Activated T-helper 2 cell treated with anti-CD3 and anti-CD28 coated beads, Interferon-gamma antibody, Interleukin-2, Interleukin-4, amounts not matched to agents 10 μg/mL and 5 μg/mL and 100 μg/mL, durations not matched to agents 14 hours and 24 hours and 36 hours (primary cell): ENCODE results near the gene USP49. TPM values are rescaled to one million over a fixed set of nuclear protein-coding genes. Genes with fewer than 3 reads are reported as not detected.

Experiments used
- DNase-seq: peaks from one replicate; pipeline ENCODE4 v3.0.0; 2021; ENCODE audit warnings: low spot score
- H3K27ac Mint-ChIP-seq: one replicate; pipeline ENCODE4 v1.8.0; 2021; ENCODE audit warnings: mixed read lengths
- H3K27me3 Mint-ChIP-seq: one replicate; pipeline ENCODE4 v1.8.0; 2021; ENCODE audit warnings: low read depth, mixed read lengths
- H3K36me3 Mint-ChIP-seq: one replicate; pipeline ENCODE4 v1.8.0; 2021; ENCODE audit warnings: low read depth, mixed read lengths
- H3K4me1 Mint-ChIP-seq: one replicate; pipeline ENCODE4 v1.8.0; 2021; ENCODE audit warnings: low read depth, mixed read lengths
- H3K4me3 Mint-ChIP-seq: one replicate; pipeline ENCODE4 v1.8.0; 2021; ENCODE audit warnings: low read depth, mild to moderate bottlenecking, moderate library complexity, mixed read lengths
- H3K9me3 Mint-ChIP-seq: one replicate; pipeline ENCODE4 v1.8.0; 2021; ENCODE audit warnings: mixed read lengths
- intact Hi-C: fragments of 100-400 bp; cut with micrococcal nuclease; formaldehyde crosslinking; loops from one replicate; pipeline ENCODE4 v1.15.1; 2023
- total RNA-seq: library from RNA; stranded (reverse); gene quantifications from 2 replicates; pipeline ENCODE4 v1.2.3, GENCODE V29; 2022

USP49 gene
- total RNA-seq, 1 donor from 2014 or later: 6.4 TPM

DNA sequence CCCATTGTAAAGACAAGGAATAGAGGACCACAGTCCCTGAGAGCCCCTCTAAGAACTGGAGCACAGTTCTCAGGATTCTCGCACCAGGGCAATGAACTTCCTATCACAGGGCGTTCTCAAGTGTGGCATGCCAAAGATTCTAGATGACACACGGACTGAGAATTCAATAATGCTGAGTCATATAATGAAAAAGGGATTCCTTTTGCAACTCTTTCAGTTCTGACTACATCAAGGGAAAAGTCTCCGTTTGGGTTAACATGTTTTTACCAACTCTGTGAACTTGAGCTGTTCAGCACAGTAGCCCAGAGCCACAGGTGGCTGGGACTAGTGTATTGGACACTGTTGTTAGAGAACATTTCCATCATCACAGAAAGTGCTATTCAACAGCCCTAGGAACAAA is 22.4 kb upstream of the USP49 start:
- H3K27me3 Mint-ChIP-seq: no peaks in the 10 kb centered on the region
- intact Hi-C loops: no loop called here
- H3K36me3 Mint-ChIP-seq: peaks cover 27% of the 10 kb centered on the region
- DNase-seq: no peak
- H3K9me3 Mint-ChIP-seq: no peaks in the 10 kb centered on the region
- H3K4me3 Mint-ChIP-seq: no peak overlapping the region
- peaks cover 26% of the 10 kb centered on the region for H3K4me1 Mint-ChIP-seq
- H3K27ac Mint-ChIP-seq: peak overlapping the region; percentile 18

DNA sequence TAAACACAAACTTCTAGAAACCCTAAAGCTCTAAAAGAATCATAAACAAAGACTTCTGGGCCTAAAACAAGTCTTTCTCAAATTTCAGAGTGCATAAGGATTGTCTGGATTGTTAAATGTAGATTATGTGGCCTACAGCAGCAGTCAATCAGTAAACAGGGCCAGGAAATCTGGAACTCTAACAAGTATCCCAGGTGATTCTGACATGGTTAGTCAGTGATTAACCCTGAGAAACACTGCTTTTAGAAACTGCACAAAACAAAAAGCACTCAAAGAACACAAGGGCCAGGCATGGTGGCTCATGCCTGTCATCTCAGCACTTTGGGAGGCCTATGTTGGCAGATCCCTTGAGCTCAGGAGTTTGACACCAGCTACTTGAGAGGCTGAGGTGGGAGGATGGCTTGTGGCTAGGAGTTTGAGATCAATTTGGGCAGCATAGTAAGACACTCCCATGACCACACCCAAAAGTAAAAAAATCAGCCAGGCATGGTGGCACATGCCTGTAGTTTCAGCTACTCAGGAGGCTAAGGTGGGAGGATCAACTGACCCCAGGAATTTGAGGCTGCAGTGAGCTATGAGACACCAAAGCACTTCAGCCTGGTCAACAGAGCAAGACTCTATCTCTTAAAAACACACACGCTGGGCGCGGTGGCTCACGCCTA is 19.8 kb upstream of the USP49 start:
- Mint-ChIP-seq H3K27ac (no peak overlapping the region), H3K36me3 (peaks cover 28% of the 10 kb centered on the region), H3K4me3 (no peak overlapping the region), H3K9me3 (no peaks in the 10 kb centered on the region), H3K27me3 (no peaks in the 10 kb centered on the region), H3K4me1 (peaks cover 19% of the 10 kb centered on the region)
- intact Hi-C loops: no loop called here
- DNase-seq: no peak

DNA sequence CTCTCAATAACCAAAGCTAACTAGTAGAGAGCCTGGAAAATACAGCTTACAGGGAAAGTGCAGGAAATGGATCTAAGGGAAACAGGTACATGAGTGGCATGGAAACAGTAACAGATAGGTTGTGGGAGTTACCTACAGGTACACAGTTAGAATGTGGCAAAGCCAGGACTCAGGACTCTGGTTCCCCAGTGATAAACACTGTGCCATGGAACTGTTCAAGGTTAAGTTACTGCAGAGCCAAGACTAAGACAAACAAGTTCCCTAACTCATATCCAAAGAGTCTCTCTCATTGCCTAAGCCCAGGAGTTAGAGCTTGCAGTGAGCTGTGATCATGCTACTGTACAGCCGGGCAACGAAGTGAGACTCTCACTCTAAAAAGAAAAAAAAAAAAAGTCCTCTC is 19.2 kb upstream of the USP49 start:
- H3K27ac Mint-ChIP-seq: no peak overlapping the region
- intact Hi-C loops: no loop called here

DNA sequence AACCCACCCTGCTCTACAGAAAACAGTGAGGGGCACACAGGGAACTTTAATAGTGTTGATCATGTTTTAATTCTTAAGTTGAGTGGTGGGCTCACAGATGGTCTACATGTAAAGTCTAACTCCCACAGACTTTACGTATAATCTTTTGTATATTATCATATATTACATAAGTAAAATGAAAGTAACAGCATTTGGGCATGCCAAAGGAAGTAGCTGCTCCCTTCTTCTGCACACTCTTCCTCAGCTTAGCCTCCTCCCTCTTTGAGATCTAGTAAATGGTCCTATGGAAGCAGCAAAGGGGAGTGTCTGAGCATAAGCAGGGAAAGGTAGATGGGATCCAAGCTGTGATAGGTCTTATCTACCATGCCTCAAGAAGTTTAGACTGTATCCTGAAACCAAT is 14.6 kb upstream of the USP49 start:
- intact Hi-C loops: no loop called here
- Mint-ChIP-seq H3K27ac (no peak overlapping the region), H3K4me1 (peaks cover 8% of the 10 kb centered on the region), H3K4me3 (no peak overlapping the region), H3K27me3 (no peaks in the 10 kb centered on the region), H3K9me3 (no peaks in the 10 kb centered on the region), H3K36me3 (peaks cover 53% of the 10 kb centered on the region)
- no peak for DNase-seq

More for the DNA sequence above, 19.2 kb upstream of the USP49 start:
- no peaks in the 10 kb centered on the region for H3K9me3 Mint-ChIP-seq
- H3K4me1 Mint-ChIP-seq: peaks cover 12% of the 10 kb centered on the region
- H3K36me3 Mint-ChIP-seq: peaks cover 30% of the 10 kb centered on the region
- H3K4me3 Mint-ChIP-seq: no peak overlapping the region
- no peak for DNase-seq
- H3K27me3 Mint-ChIP-seq: no peaks in the 10 kb centered on the region

DNA sequence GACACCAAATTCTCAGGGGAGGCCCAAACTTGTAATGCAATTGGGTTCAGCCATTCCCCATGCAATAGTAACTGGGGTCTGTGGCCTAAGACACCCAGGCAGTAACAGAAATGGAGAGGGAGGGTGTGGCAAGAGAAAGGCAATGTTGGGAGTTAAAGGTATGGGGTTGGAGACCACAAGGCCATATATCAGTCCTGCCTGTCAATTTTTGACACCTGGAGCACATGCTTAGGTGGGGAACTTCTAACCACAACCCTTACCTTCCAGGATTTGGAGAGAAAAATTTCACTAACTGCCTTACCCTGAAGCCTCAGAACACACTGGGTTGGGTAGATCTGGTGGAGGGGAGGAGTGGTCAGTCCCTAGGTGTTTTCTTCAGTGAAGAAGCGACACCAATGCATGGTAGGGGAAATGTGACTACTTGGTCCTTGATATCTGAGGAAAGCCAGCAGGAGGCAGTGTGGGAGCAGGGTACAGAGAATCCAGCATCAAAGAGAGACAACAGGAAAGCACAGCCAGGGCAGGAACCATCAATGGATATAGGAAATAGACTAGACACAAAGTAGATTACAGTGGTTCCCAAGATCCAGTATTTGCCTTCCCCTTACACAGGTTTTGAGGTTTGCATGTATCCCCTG is 6.8 kb upstream of the USP49 start:
- no peaks in the 10 kb centered on the region for H3K27me3 Mint-ChIP-seq
- no peak overlapping the region for H3K27ac Mint-ChIP-seq
- no peaks in the 10 kb centered on the region for H3K9me3 Mint-ChIP-seq
- H3K4me3 Mint-ChIP-seq: no peak overlapping the region
- peaks cover 18% of the 10 kb centered on the region for H3K36me3 Mint-ChIP-seq
- peaks cover 13% of the 10 kb centered on the region for H3K4me1 Mint-ChIP-seq
- intact Hi-C loops: loop anchor here (1.0 kb wide), 2 partner anchors 34 to 142 kb away; no protein-coding TSS in a partner anchor
- peak; percentile 34 for DNase-seq

DNA sequence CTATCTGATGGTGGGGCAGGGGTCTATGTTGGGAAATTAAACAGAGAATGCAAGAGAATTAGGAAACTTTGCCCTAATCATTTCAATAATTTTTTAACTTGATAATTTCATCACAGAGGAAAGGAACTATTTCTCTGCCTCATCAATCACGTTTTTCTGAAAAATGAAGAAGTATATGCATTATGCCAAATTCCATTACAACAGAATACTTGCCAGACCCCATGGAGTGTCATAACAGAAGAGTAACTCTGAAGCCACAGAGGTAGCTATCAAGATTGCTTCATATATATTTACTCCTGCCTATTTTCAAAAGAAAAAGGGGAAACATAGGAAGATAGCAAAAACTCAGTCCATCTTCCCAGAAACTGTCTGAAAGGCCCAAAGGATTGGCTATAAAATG is 5.7 kb upstream of the USP49 start:
- H3K4me1 Mint-ChIP-seq: peaks cover 17% of the 10 kb centered on the region
- no peaks in the 10 kb centered on the region for H3K9me3 Mint-ChIP-seq
- peaks cover 8% of the 10 kb centered on the region for H3K36me3 Mint-ChIP-seq
- no peak for DNase-seq
- H3K27ac Mint-ChIP-seq: no peak overlapping the region
- intact Hi-C loops: no loop called here
- no peaks in the 10 kb centered on the region for H3K27me3 Mint-ChIP-seq
- no peak overlapping the region for H3K4me3 Mint-ChIP-seq

- H3K27me3 Mint-ChIP-seq: no peaks in the 10 kb centered on the region
- H3K4me3 Mint-ChIP-seq: no peak overlapping the region
- intact Hi-C loops: loop anchor here (5.0 kb wide), 1 partner anchor 49 kb away; no protein-coding TSS in a partner anchor
- H3K9me3 Mint-ChIP-seq: no peaks in the 10 kb centered on the region
- DNase-seq: no peak
- H3K36me3 Mint-ChIP-seq: no peaks in the 10 kb centered on the region
- H3K4me1 Mint-ChIP-seq: peaks cover 8% of the 10 kb centered on the region
- H3K27ac Mint-ChIP-seq: peak overlapping the region; percentile 88
Measured at GRCh38 chr6:41896281-41896680, 1.1 kb upstream of the USP49 start.

DNA sequence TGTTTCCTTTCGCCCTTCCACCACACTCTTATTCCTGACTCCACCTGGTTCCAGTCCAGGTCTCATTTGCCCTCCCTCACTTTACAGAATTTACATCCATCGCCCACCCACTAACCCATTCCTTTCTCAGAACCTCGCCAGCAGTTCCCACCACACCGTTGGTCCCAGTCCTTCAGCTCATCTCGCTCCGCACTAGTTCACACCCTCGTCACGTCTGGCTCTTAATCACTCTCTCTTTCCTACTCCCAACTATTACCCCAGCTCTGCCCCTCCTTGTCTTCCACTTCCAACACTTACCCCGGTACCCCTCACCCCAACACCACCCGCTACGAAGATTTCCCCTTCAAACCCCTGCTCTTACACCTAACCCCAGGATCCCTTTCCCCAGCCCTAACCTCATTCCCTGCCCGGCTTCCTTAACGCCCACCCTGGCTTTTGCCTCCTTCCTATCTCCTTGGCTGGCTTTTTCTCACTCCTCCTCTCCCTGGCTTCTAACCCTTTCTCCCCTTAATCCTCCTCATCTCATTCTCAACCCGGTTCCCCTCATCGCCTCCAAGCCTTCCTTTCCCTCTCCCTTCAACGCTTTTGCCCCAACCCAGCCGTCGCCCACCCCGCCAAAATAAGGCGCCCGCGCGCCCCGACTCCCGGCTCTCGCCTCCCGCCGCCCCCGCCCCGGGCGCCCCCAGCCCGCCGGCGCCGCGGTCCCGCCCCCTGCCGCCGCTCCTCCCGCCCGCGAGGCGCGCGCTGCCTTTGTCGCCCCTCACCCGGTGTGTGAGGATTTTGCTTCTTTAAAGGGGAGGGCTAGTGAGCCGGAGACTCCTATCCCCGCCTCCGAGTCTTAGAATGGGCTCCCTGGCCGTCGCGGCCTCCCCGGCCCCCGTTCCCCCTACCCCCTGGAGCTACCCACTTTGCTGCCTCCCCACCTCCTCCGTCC is 542 bp downstream of the USP49 start:
- peak overlapping the region; percentile 88 for H3K27ac Mint-ChIP-seq
- H3K36me3 Mint-ChIP-seq: no peaks in the 10 kb centered on the region
- intact Hi-C loops: loop anchor here (1.0 to 5.0 kb wide), 5 partner anchors 27 to 150 kb away; partner anchors contain the start of genes BYSL, MED20 and TOMM6
- H3K4me1 Mint-ChIP-seq: peaks cover 8% of the 10 kb centered on the region
- no peak overlapping the region for H3K4me3 Mint-ChIP-seq
- H3K9me3 Mint-ChIP-seq: no peaks in the 10 kb centered on the region
- H3K27me3 Mint-ChIP-seq: no peaks in the 10 kb centered on the region
- DNase-seq: no peak

GRCh38 chr6:41892921-41893564 is 2.1 kb downstream of the USP49 start:
- Mint-ChIP-seq H3K27me3 (no peaks in the 10 kb centered on the region), H3K27ac (no peak overlapping the region), H3K36me3 (no peaks in the 10 kb centered on the region), H3K9me3 (no peaks in the 10 kb centered on the region), H3K4me3 (no peak overlapping the region), H3K4me1 (peaks cover 8% of the 10 kb centered on the region)
- DNase-seq: no peak
- intact Hi-C loops: no loop called here

GRCh38 chr6:41887331-41887751 is 7.8 kb downstream of the USP49 start:
- Mint-ChIP-seq H3K36me3 (no peaks in the 10 kb centered on the region), H3K4me3 (no peak overlapping the region)

GRCh38 chr6:41885930-41886329 is 9.2 kb downstream of the USP49 start:
- Mint-ChIP-seq H3K4me1 (peaks cover 2% of the 10 kb centered on the region), H3K4me3 (no peak overlapping the region), H3K27me3 (no peaks in the 10 kb centered on the region), H3K27ac (no peak overlapping the region), H3K36me3 (no peaks in the 10 kb centered on the region), H3K9me3 (no peaks in the 10 kb centered on the region)
- no peak for DNase-seq
- intact Hi-C loops: no loop called here

More at GRCh38 chr6:41887331-41887751, 7.8 kb downstream of the USP49 start:
- Mint-ChIP-seq H3K9me3 (no peaks in the 10 kb centered on the region), H3K27me3 (no peaks in the 10 kb centered on the region), H3K4me1 (peaks cover 2% of the 10 kb centered on the region), H3K27ac (no peak overlapping the region)
- DNase-seq: no peak
- intact Hi-C loops: no loop called here

- intact Hi-C loops: no loop called here
Measured at GRCh38 chr6:41884957-41885356, 10.2 kb downstream of the USP49 start.

More at GRCh38 chr6:41884957-41885356, 10.2 kb downstream of the USP49 start:
- peaks cover 2% of the 10 kb centered on the region for H3K4me1 Mint-ChIP-seq
- H3K4me3 Mint-ChIP-seq: no peak overlapping the region
- H3K36me3 Mint-ChIP-seq: no peaks in the 10 kb centered on the region
- H3K9me3 Mint-ChIP-seq: no peaks in the 10 kb centered on the region
- DNase-seq: no peak
- no peaks in the 10 kb centered on the region for H3K27me3 Mint-ChIP-seq
- no peak overlapping the region for H3K27ac Mint-ChIP-seq
